Activated naive CD4-positive, alpha-beta T cell treated with anti-CD3 and anti-CD28 coated beads for 36 hours (primary cell): ENCODE measurements around the gene UTP14C. TPM values are rescaled to one million over a fixed set of nuclear protein-coding genes. Genes with fewer than 3 reads are reported as not detected.

ENCODE experiments used
- CTCF ChIA-PET: fragments of 350-600 bp; sonication (Branson Sonifier 250); formaldehyde crosslinking; loops from one replicate; lab custom pipeline; 2021; ENCODE audit warnings: antibody characterized with exemption; lab: Charles Lee
- DNase-seq: peaks from one replicate; pipeline ENCODE4 v3.0.0-alpha.2; 2020
- H3K27ac Mint-ChIP-seq: one replicate; pipeline ENCODE4 v1.8.0; 2021; ENCODE audit warnings: mild to moderate bottlenecking, mixed read lengths
- H3K27me3 Mint-ChIP-seq: one replicate; pipeline ENCODE4 v1.8.0; 2021; ENCODE audit warnings: low read depth, mixed read lengths
- H3K36me3 Mint-ChIP-seq: one replicate; pipeline ENCODE4 v1.8.0; 2021; ENCODE audit warnings: low read depth, mixed read lengths
- H3K4me1 Mint-ChIP-seq: one replicate; pipeline ENCODE4 v1.8.0; 2021; ENCODE audit warnings: low read depth, mixed read lengths
- H3K4me3 Mint-ChIP-seq: one replicate; pipeline ENCODE4 v1.8.0; 2021; ENCODE audit warnings: mild to moderate bottlenecking, moderate library complexity, mixed read lengths
- H3K9me3 Mint-ChIP-seq: one replicate; pipeline ENCODE4 v1.8.0; 2021; ENCODE audit warnings: mixed read lengths
- intact Hi-C: fragments of 100-400 bp; cut with micrococcal nuclease; formaldehyde crosslinking; loops from one replicate; pipeline ENCODE4 v1.15.1; 2023
- total RNA-seq, 2 experiments: library from RNA; stranded (reverse); gene quantifications; one replicate each; pipeline ENCODE4 v1.2.3, GENCODE V29; 2021

Gene UTP14C
- total RNA-seq, 2 experiments from 2014 or later: 4.5 to 5.1 TPM

- H3K4me1 Mint-ChIP-seq: peaks cover 11% of the 10 kb centered on the region
- DNase-seq: peak; percentile 73
- CTCF ChIA-PET: interaction anchor here (0.9 to 1.0 kb wide), 2 partner anchors 10 to 56 kb away, joined by 3 read pairs; no protein-coding TSS in a partner anchor
- no peak overlapping the region for H3K4me3 Mint-ChIP-seq
- H3K9me3 Mint-ChIP-seq: peaks cover 21% of the 10 kb centered on the region
- peaks cover 11% of the 10 kb centered on the region for H3K36me3 Mint-ChIP-seq
- intact Hi-C loops: loop anchor here (1.0 to 10.0 kb wide), 4 partner anchors 56 to 1964 kb away; partner anchors contain the start of gene VPS36
- no peak overlapping the region for H3K27ac Mint-ChIP-seq
- peaks cover 16% of the 10 kb centered on the region for H3K27me3 Mint-ChIP-seq
Measured at GRCh38 chr13:52070929-52071523, 46.5 kb downstream of the UTP14C start.

Other genes starting within 250 kb of the UTP14C start
- 1 to 10 TPM; 4.1 to 4.9 TPM for gene DHRS12, start 220.5 kb upstream of the UTP14C start, total RNA-seq
- under 1 TPM; 0.41 to 0.42 TPM for gene TMEM272, start 179.5 kb upstream of the UTP14C start, total RNA-seq
- gene CCDC70, start 162.7 kb upstream of the UTP14C start, total RNA-seq: not detected
- under 1 TPM; 0.69 to 0.74 TPM for gene ATP7B, start 13.2 kb upstream of the UTP14C start, total RNA-seq
- 10 to 100 TPM; 12.6 to 15.6 TPM for gene ALG11, start 12.3 kb upstream of the UTP14C start, total RNA-seq
- gene NEK5, start 104.4 kb downstream of the UTP14C start, total RNA-seq: under 1 TPM; 0.10 to 0.14 TPM
- 1 to 10 TPM; 4.0 to 4.3 TPM for gene NEK3, start 134.9 kb downstream of the UTP14C start, total RNA-seq